HG03280 (cell line): ENCODE measurements around the gene ZNF212.

Experiments used
- ATAC-seq: cut with Tn5 transposase; IDR thresholded peaks from one replicate; pipeline ENCODE4 v1.9.1; 2021; ENCODE audit warnings: mild to moderate bottlenecking, moderate library complexity; ENCODE audit not compliant: unreplicated experiment

Gene ZNF212

DNA sequence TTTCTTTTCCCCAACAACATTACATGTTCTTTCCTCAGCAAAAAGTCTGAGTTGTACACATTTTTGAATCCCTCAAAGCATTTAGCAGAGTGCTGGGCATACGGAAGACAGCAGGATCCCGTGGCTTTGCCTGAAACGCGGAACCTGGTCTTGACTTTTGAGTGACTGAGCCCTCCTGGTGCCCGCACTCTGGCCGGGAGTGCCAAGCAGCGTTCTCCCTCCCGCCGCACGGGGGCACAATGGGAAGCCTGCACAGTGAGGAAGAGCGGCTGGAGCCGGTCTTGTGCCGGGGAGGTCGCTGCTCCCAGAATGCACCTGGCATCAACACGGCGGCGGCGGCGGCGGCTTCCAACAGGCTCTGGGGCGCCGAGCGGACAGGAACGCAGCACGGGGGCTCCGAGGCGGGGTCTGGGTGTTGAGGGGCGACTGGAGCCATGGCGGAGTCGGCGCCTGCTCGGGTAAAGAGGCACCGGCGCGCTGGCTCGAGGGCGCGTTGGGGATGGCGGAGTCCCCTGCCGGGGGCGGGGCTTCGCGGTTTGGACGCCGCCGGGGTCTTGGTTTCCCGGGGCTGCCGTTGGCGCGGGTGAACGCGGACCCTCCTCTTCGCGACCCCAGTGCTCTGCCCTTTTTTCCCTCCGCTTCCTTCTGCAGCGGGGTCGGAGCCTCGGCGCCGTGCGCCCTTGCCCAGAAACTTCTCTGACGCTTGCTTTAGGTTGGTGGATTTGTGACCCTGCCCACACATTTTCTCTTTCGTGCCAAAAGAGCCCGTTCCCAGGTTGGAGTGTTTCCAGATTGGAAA, at the start of gene ZNF212:
Gene ZNF212, plus strand, starts transcription at position 307 of the 799 bp plus-strand sequence. Its CDS starts 128 bp downstream, at position 435.
- ATAC-seq = peak; percentile 98

DNA sequence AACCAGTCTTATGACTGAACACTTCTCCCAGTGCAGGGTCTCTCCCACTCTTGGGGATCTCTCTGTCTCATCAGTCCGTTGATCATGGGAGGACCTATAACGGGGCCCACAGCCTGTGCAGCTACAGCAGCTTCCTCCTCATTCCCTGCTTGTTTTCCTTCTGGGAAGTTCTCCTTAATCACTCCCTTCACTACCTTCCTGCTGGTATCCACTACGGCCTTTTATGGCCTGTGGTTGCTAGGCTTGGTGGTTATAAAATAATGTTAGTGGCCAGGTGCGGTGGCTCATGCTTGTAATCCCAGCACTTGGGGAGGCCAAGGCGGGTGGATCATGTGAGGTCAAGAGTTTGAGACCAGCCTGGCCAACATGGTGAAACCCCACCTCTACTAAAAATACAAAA, 47.6 kb upstream of the ZNF212 start:
- no peak for ATAC-seq

DNA sequence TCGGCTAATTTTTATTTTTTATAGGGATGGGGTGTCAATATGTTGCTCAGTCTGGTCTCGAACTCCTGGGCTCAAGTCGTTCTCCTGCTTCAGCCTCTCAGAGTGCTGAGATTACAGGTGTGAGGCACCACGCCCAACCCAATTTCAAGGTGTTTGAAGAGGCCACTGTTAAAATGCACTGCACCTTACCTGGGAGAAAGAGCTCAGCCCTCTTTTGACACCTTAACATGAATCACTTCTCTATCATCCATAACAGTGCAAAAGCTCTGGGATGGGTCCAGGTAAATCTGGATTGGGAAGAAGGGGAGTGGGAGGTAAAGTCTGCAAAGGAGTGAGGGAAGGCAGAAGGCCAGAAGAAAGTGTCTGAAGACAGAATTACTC, 44.7 kb upstream of the ZNF212 start:
- no peak for ATAC-seq

DNA sequence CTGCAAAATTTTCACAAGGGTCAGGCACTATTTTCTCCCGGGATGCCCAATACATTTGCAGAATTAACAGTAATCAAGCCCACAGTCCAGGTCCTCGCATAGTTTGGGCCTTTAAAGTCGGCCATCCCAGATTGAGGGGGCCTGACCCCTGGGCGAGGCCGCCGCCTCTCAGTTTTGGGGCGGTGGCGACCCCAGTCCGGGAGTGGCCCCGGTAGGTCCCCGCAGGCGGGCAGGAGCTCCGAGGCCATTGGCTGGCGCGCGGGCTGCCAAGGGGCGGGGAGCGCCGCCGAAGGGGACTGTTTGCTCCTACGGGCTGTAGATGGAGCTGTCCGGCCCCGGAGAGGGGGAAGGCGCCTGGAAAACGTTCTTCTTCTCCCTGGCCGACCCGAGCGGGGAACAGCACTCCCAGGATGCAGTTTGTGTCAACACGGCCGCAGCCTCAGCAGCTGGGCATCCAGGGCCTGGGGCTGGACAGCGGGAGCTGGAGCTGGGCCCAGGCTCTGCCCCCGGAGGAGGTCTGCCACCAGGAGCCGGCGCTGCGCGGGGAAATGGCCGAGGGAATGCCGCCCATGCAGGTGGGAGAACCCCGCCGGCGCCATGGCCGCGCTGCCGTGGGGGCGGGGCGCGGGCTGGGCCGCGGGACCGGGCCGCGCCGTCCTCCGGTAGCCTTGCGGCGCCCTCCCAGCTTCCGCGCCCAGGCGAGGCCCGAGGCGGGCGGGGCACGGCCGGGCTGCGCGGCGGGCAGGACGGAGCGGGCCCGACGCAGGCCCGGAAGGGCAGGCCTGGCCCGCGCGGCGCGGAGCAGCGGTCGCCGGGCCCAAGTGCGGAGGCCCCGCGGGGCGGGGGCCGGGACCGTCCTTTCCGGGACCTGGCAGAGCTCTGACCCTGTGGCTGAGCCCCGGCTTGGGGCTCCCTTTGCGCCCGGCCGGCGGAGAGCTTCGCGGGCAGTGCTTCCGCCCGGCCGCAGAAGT, 44.0 kb upstream of the ZNF212 start, which contains the start of gene ZNF282:
Gene ZNF282, plus strand, starts transcription at position 367 of the 971 bp plus-strand sequence. Its CDS starts 44 bp downstream, at position 411.
- ATAC-seq = peak; percentile 86

DNA sequence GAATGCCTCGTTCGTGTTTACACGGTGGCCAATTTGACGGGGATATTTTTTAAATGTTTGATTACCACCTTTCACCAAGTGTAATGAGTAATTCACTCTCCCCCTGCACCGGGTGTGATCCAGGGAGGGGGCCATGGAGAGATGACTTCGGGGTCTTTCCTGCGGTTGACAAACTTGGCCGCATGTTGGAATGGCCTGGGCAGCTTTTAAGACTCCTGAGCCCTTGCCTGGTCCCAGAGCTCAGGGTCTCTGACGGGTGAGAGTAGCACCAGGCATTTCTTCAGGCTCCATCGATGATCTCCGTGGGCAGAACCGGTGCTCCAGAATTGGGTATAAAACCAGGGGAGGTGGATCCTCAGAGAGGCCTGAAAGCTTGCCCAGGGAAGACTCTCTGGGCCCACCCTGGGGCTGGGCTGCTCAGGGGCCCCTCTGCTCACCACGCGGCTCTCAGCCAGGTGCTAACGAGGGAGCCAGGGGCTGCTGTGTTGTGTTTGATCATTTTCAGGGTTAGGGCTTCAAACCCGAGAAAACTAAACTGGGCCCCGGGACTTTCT, 43.2 kb upstream of the ZNF212 start:
- no peak for ATAC-seq

DNA sequence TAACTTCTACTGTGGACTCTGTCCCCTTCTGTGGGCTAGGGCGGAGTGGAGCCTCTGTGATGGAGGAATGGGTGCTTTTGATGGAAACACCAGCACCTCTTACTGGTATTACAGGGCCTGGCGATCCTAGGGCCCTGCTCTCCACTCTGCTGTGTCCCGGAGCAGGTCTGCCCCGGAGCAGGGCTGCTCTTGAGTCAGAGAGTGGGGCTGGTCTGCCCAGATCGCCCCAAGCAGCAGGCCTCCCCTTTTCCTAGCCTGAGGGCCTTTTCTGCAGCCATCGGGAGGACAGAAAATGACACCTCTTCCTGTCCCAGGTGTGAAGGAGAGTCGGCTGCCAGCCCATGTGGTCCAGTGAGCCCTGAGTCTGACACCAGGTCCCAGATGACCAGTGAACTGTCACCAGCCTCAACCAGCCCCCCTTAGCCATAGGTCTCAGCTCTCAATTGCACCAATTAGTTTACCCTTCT, 42.7 kb upstream of the ZNF212 start:
- no peak for ATAC-seq

DNA sequence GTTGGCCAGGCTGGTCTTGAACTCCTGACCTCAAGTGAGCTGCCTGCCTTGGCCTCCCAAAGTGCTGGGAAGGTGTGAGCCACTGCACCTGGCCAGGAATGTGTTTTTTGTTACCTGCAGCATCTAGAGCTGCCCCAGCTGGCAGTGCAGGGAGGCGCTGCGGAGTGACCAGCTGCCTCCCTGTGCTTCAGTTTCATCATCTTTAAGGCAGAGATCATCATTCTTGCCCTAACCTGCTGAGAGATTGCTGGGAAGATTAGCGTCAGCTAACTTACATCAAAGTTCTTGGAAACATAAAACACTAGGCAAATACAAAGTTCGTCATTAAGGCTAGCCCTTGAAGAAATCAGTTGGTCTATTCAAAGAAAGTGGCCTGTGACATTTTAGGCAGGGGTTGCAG, 41.8 kb upstream of the ZNF212 start:
- no peak for ATAC-seq

DNA sequence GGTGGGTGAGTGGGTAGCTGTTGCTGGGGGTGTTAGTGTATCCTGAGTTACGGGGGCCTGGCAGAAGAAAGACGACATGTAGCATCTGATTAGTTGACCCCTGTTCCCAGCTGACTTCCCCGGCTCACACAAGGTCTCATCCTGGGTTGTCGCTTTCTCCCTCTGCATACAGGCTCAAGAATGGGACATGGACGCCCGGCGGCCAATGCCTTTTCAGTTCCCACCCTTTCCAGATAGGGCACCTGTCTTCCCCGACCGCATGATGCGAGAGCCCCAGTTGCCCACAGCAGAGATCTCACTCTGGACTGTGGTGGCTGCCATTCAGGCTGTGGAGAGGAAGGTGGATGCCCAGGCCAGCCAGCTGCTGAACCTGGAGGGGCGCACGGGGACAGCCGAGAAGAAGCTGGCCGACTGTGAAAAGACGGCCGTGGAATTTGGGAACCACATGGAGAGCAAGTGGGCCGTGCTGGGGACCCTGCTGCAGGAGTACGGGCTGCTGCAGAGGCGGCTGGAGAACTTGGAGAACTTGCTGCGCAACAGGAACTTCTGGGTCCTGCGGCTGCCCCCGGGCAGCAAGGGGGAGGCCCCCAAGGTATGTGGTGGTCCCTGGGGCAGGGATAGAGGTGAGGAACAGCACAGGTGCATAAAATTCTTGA, 41.2 kb upstream of the ZNF212 start:
- no peak for ATAC-seq

DNA sequence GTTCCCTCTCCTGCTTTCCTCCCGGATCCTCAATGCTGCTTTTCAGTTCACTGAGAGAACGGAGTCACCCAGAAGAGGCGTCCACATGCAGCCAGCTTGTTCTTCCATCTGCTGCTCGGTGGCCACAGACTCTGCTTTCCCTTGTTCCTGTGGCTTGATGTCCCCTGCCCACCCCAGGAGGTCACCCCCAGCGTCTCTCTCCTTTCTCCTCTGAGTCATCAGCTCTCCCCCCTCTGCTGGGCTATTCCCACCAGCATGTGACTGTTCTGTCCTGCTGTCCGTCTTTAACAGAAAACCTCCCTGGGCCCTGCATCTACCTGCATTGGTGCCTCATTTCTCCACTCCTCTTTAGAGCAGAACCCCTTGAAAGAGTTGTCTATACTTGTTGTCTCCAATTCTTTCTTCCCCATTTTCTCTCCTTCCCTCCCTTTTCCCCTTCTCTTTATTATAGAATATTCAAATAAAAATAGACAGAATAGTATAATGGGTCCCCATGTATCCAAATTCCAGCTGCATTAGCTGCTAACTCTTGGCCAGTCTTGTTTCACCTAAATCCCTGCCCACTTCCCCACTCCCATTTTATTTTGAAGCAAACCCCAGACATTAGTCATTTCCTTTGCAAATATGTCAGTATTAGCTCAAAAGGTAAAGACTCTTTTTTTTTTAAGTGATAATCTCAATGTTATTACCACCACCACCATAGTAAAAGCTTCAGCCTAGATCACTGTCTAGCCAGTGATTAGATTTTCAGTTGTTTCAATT, 40.0 kb upstream of the ZNF212 start:
- ATAC-seq = no peak

DNA sequence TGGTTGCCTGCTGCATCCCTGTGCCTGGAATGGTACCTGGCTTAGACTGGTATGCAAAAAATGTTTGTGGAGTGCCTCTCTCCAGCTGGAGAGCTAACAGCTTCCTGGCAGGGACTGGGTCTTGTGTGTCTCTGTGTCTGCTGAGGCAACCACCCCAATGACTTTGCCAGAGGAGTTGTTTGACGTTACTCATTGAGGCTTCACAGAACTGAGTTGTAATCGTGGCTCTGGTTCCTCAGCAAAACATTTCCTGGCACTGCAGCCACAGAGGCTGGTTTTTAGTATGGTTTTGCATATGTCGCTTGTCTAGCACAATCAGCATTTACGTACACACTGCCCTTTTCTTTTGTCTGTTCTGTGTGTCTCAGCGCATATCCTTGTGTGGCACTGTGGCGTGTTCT, 36.6 kb upstream of the ZNF212 start:
- no peak for ATAC-seq

DNA sequence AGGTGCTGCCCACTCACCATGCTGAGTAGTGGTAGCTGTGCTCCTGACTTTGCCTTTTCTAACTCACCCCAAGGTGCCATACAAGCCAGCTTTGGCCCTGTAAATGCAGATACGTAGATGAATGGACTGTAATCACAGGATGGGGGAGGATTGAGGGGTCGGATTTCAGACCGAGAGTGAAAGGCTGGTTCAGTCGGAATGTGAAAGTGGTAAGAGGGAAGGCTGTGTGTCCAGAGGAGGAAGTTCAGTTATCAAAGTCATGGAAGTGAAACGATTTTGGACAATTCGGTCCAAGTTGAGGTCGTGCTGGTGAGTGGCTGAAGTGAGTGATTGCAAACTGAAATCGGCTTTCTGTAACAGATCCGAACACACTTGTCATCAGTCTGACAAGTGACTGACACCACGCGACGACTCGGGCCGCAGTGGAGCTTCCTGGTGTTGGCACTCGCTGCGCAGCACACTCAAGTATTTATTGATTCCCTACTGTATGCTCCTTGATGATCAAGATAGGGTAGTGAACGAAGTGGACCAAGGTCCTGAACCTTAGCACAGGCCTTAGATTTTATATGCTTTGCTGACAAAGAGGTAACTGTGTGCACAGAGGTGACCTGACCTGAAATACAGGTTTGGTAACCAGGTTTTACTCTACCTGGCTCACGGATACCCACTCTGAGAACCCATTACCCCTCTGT, 33.6 kb upstream of the ZNF212 start:
- no peak for ATAC-seq

DNA sequence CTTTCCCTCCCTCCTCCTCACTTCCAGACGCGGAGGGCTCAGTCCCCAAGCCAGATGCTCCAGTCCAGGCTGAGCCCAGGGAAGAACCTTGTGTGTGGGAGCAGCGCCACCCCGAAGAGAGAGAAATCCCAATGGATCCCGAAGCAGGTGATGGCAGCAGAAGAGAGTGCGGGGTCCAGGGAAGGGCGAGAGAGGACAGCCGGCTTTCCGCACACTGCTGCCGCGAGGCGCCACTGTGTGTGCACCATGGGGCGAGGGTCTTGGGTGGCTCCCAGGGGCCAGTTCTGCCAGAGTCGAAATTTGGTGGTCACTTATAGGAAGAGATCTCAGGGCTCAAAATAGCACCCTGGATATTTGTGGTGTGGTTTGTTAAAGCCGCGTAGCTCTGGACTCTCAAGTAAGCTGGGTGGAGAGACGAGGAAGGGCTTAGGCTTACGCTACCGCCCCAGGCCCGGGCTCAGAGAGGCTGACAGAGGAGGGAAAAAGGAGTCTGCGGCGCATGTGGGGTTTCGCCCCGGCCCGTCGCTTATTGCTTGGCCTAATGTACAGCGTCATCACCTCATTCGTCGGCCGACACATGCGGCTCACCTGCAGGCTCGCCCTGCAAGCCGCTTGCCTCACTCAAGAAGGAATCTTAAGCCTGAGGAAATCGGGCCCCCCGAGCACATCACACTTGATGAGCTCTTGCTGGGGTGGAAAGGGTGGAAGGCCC, 32.0 kb upstream of the ZNF212 start:
- ATAC-seq = no peak

DNA sequence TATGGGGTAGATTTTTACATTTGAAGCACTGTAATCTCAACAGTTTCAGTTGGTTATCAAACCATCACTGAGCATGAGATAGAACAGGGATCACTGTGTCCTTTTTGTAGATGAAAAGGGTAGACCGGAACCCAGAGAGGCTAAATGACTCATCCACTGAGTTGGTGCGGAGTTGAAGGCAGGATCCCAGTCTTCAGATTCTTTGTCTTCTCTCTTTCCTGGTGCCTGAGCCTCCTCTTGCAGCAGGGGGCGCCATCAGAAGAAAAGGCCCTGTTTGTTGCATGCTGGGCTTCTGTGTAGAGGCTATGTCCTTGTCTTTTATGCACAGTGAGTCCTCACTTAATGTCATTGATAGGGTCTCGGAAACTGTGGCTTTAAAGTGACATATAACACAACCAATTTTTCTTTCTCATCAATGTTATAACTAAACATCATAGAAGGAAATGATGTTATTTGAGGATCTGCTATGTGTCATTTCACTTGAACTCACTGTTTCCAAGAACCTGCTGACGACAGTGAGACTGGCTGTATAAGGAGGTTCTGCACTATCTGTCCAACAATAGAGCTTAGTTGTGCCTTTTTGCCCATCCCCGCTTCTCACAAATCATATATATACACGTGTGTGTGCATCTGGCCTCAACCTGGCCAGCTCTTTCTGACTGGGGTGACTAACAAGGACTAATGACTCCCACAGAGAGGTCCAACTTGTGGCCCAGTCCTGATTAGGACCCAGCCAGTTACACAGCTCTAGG, 29.8 kb upstream of the ZNF212 start:
- ATAC-seq = peak; percentile 79

DNA sequence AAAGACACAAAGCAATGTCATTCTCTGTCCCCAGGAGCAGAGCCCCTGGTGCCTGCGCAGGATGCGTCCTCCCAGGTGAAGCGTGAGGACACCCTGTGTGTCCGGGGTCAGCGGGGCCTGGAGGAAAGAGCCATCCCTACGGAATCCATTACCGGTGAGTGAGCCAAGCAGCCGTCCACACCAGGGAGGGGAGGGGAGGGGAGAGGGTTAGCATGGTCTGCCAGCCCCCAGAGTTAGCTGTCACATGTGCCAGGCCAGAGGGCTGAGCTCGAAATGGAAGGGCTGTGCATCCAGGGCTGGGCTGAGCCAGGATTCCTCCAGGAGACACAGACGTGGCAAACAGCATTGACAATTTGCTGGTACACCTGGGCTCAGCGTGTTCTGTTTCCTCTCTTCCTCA, 28.9 kb upstream of the ZNF212 start:
- ATAC-seq = no peak

DNA sequence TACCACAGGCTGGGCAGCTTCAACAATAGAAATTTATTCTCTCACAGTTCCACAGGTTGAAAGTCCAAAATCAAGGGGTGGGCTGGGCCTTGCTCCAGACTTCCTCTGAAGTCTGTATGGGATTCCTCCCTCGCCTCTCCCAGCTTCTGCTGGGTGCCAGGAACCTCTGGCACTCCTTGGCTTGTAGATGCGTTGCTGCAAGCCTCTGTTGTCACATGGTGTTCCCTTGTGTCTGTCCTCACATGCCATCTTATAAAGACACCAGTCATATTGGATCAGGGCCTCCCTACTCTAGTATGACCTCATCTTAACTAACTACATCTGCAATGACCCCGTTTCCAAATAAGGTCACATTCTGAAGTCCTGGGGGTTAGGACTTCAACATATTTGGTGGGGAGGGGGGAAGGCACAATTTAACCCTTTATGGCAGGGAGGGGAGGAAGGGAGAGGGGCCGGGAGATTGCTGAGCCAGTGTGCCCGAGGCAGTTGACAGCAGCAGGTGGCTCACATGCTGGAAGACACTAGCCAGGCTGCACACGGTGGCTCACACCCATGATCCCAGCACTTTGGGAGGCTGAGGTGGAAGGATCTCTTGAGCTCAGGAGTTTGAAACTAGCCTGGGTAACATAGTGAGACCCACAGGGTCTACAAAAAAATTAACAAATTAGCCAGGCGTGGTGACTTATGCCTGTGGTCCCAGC, 25.3 kb upstream of the ZNF212 start:
- ATAC-seq = no peak

DNA sequence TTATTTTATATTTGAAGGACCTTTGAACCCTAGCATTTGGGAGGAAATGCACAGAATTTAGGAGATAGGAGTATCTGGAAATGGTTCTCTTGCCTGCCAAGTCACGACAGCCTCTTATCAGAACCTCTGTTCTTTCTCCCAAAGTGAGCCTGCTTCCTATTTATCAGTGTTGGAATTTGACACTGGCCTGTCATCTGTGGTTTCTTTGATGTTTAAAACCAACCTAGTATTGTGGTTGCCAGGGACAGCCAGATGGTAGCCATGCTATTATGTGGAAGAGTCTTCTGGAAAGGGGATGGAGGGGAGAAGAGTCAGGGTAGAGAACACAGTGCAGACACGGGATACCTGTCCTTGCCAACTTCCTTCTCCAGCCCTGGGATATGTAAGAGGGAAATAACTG, 23.0 kb upstream of the ZNF212 start:
- ATAC-seq = no peak

DNA sequence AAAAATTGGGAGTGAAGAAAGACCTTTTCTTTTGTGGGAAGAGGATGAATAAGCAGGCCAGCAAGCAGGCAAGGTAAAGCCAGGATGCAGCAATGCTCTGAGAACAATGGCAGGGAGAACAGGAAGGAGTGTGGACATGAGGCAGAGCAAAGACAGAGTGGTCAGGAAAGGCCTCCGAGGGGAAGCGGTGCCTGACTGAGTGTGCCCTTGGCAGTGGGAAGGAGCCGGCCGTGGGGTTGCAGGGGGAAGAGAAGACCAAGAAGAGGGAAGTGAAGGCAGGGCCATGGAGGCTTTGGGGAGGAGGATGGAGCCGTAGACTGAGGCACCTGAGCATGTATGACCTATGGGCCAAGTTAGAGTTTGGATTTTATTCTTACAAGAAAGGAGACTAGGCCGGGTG, 21.9 kb upstream of the ZNF212 start:
- no peak for ATAC-seq
